AML-193 (cell line): Measurements from ENCODE around the gene C10orf67.

Experiments used
- DNase-seq, 2 experiments: peaks; one replicate each; lab custom pipeline; 2025; lab: John Stamatoyannopoulos, UW

C10orf67 gene

DNA sequence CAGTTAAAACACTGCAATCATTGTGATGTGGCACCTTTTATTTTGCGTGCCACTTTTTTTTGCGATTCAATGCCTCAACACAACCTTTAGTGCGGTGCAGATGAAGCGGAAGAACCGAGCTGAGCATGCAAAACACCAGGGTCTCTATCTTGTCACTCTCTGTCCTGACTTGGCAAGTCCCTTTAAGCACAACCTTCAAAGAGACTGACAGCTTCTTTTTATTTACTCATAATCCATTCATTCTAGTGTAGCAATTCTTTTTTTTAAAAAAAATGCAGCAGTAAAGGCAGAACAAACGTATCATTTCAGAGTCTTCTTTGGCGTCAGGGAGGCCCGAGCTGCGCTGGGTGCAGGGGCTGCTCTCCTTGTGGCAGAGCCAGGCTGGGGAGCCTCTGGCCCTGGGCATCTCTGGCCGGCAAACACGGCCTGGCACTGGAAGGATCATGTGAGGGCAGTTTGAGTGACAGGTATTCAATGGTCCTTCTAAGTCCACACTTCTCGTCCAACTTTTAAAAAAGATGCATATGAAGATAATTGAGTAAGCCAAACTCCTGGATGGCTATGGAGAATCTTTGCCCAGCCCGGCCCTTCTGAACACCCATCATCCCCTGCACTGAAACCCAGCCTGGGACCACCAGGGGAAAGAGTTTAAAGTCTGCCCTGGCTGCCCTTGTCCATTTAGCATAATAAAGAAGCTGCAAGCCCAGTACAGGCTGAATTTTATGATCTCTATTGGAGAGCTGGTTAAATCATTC, 148.6 kb downstream of the C10orf67 start:
- DNase-seq = no peak

DNA sequence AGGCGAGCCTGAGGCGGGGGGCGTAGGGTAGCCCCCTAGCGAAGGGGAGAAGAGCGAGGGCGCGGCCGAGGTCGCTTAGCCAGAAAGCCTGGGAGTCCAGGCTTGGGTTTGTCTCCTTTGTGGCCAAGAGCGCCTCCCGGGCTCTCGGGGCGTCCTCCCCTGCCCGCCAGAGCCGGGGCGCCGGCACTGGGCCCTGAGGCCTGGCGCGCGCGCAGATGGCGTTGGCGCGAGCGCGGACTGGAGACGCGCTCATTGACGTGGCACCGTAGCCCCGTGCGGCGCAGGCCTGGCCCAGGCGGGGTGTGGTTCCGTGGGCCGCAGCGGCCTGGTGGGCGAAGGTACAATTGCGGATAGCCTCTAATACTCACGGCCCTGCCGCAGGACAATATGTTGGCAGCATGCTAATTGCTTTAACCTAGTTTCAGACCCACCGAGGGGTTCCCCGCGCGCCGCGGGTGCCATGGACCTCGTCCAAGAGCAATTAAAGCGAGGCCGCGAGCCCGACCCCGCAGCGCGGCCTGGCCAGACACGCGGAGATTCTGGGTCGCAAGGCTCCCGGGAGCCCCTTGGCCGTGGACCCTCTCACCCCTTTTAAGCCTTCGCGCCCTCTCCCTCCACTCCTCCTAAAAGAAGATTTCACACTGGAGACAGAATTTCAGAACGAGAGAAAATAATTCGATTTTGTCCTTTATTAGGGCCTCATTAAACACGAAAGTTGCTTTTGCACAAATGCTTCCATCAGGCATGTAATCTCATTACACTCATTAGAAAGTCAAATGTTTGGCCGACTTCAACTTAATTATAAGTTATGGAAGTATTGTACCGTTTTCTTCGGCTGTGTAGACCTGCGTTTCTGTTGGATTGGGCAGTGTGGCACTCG, 149.4 kb downstream of the C10orf67 start:
- DNase-seq = no peak

DNA sequence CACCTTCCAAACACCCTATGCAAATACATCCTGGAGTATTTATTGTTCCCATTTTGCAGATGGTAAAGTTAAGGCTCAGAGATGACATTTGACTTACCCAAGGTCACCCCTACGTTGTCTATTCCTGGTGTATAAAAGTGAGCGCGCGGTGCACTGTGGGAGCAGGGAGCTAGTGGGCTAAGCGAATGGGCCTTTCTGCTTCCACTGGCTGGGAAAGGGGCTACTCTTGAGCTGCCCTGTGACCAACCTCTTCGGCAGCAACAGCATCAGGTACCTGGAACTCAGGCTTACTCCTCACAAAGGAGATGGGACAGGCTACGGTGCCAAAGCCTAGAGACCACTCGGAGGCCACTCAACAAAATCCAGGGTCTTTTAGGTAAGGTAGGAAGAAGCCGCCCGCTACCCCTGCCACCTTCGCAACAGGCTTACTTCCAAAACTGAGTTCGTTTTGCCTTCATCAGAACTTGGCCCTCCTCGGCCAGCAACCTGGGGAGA, 150.1 kb downstream of the C10orf67 start:
- no peak for DNase-seq

DNA sequence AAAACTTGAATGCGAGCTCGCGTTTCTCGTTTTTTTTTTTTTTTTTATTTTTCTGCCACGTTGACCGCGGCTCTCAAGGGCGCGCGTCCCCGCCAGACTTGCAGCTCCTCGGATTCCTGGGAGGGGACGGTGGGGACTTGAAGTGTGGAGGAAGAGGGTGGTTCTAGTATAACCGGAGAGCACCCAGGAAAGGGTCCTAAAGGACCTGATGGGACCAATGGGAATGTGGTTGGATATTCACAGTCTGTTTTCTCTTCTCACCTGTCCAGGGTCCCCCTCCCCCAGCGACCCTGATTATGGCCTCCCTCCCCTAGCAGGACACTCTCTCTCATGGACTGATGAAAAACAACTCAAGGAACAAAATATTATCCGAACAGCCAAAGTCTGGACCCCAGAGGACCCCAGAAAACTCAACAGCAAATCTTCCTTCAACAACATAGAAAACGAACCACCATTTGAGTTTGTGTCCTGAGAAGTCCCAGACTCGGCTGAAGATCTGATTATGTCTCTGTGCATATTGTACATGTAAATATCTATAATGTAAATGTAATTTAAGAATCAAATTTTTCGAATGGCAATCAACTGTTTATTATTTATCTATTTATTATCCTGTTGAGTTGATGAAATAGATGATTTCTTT, 151.0 kb downstream of the C10orf67 start:
- no peak for DNase-seq

DNA sequence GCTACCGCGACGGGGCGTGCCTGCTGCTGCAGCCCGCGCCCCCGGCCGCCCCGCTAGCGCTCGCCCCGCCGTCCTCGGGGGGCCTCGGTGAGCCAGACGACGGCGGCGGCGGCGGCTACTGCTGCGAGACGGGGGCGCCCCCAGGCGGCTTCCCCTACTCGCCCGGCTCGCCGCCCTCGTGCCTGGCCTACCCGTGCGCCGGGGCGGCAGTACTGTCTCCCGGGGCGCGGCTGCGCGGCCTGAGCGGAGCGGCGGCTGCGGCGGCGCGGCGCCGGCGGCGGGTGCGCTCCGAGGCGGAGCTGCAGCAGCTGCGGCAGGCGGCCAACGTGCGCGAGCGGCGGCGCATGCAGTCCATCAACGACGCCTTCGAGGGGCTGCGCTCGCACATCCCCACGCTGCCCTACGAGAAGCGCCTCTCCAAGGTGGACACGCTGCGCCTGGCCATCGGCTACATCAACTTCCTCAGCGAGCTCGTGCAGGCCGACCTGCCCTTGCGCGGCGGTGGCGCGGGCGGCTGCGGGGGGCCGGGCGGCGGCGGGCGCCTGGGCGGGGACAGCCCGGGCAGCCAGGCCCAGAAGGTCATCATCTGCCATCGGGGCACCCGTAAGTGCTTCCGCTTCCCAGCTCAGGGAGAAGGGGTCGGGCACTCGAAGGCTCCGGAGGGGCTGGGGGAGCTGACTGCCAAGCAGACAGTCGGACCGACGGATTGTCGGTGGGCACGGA, 151.7 kb downstream of the C10orf67 start:
- DNase-seq = no peak

DNA sequence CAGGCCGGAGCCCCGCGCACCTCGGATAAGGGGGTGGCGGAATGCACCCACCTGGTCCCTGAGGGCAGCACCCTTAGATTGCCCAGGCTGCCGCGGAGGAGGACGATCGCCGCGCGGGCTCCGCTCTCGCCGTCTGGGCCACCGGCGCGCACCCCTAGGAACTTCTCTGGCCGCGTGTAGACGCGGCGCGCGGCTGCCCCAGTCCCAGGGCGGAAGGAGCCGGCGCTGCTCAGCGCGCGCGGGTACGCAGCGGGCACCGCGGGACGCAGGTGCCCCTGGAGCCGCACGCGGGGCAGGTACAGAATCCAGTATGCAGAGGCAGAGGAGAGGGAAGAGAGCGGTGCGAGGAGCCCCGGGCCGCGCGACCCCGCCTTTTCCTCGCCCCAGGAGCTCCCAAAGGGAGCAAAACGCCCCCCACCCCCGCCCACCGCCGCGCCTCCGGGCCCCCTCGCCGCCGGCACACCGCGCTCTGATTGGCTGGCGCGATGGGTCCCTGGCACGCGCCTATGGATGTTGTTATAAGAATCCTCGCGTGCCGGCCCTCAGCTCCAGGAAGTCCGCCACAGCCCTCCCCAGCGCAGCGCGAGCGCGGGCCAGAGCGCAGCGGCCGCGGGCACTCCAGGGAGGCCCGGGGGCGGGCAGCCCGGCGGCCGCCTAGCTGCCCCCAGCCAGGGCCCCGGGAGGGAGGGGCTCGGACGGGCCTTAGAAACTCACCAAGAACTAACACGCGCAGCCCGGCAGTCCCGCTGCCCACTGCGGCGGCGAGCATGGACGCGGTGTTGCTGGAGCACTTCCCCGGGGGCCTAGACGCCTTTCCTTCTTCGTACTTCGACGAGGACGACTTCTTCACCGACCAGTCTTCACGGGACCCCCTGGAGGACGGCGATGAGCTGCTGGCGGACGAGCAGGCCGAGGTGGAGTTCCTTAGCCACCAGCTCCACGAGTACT, 152.6 kb downstream of the C10orf67 start, which contains the start of gene PTF1A:
PTF1A (plus strand) TSS at position 549 of the 948 bp plus-strand sequence; CDS start at position 768, 219 bp downstream.
- no peak for DNase-seq

DNA sequence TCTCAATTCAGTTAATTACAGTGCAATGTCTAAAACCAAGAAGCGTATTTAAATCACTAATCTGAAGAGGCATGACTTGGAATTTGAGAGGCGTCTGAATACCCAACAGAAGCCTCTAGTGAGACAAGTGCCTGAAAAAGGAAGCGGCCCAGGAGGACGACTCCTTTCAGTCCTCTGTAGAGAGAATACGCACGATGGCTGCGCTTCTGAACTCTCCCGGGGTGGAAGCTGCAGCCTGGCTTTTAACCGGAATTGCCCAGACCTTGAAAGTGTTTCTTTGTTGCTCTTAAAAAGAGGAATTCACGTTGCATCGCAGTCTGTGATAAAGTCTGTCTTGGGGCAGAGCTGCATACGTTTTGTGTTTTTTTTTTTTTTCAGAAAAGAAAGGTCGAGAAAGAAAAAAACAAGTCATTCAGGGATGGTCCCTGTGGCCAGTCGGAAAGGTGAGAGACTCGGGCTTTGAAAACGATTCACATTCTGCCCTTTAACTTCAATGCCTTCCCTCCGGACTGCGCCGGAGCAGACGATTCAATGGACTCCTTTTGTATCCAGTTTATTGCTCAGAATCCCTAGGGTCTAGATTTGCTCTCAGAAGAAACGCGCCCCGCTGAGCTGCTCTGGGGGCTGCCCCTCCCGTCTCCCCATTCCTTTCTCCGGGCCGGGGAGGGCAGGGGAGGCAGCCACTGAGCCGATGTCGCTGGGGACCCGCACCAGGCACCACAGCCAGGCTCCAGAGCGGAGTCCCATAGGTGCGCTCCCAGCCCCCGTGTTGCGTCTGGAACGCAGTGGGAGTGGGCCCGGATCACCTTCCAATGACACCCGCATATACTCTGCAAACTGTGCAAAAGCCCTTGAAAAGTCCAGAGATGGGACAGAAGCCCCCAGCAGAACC, 153.5 kb downstream of the C10orf67 start:
- no peak for DNase-seq

DNA sequence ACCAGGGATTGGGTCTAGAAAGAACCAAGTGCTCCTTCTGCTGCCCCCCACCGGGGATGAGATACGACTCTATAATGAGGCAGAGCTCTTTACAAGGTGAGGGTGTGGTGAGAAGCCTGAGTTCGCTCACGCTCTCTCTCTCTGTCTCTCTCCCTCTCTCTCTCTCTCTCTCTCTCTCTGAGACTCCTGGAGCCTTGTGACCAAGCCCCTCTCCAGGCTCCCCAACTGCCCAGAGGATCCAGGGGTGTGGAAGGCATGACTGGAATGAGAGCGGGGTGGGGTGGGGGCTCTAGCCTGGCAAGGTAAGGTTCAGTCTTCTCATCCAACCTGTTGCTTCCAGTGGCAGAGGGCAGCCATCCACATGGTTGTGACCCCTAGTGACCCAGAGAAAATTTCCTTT, 155.6 kb downstream of the C10orf67 start:
- DNase-seq = no peak

DNA sequence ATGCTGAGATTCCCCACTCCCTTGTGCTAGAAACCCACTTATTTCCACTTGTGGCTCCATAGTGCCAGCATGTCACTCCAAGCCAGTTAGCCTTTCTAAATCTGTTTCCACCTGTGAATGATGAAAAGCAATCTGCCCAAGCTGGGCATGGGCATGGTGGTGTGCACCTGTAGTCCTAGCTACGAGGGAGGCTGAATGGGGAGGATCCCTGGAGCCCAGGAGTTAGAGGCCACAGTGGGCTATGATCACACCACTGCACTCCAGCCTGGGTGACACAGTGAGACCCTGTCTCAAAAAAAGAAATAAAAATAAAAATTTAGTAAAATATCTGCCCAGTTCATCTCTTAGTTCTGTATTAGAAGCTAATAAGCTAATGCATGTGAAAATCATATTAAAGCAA, 157.4 kb downstream of the C10orf67 start:
- no peak for DNase-seq

DNA sequence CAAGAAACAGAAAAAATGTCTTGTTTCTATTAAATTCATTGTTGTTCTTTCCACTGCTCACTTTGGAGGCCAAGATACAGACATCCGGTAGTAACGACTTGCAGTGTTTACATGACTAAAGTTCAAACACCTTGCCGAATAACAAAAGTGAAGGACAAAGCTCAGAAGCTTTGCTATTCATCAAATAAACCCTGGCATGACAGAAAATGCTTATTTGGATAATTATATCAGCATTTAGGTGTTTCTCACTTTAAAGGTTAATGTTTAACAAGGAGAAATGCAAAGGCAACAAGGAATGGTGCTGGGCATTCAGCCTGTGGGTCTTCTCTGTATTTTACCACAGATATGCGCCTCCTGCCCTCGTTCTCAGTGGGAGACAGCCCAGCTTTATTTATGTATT, 157.9 kb downstream of the C10orf67 start:
- no peak for DNase-seq

DNA sequence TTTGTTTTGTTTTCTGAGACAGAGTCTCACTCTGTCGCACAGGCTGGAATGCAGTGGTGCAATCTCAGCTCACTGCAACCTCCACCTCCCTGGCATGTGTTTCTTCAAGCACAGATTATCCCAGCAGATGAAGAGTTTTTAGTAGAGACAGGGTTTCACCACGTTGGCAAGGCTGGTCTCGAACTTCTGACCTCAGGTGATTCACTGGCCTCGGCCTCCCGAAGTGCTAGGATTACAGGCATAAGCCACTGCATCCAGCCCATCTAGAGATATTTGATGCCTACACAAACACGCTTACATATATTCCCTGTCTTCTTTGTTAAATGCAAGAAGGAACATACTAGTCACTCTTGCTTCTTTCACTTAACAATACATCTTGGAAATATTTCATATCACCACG, 158.4 kb downstream of the C10orf67 start:
- DNase-seq = no peak

DNA sequence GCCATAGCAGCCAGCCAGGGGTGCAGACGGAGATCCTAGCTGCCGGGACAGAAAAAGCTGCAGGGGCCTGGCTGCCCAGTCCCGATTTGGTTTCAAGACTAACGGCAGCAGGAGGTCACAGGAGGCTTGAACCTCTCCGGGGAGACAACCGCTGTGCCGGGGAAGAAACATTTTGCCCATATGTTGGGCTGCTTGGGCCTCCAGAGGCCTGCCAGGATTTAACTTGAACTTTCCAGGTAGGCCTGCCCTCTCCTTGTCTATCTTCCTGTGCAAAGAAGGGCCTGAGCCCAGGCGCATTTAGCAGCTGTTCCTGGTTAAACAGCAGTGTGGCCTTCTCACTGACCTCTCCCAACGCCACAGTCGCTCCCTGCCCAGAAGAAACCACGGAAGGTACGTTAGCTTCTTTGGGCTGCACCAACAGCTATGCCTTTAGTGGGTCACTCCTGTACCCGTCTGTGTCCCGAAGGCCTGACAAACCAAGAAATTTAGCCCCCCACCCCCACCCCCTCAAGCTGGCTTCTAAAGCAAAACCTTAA, 169.6 kb downstream of the C10orf67 start:
- DNase-seq = no peak

DNA sequence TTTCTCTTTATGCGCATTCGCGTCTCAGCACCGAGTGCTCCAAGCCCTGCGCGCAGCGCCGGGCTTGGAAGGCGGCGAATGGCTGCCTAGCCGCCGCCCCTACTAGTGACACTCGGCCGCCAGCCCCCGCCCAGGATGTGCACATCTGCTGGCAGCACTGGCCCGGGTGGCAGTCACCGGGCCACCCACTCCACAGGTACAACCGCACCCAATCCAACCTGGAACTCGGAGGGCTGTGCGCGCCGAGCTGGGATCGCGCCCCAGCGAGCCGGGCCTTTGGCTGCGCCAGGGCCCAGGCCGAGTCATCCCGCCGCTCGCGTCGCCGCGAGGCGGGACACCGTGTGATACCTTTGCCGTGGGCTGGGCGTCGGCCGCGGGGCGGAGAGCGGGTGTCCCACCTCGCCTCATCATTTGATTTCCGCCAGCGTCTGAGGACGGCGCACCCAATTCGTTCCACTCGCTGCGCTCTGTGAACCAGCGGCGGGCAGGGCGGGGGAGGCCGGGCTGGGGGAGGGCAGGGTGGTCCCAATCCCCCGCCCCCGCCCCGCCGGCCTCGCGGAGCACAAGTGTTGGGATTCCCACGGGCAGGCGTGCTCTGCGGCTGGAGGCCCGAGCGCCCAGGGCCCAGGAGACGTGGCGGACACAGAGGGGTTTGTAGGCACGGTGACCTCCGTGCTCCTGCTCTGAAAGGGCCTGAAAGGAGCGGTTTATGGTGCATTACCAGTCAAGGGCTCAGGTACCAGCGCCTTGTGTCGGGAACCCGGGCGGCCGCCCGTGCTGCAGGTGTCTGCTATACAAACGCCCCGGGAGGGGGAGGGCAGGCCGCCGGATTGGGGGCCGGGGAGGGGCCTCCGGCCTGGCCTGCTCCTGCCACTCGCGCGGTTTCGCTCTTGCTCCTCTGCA, 170.3 kb downstream of the C10orf67 start:
- DNase-seq = no peak

DNA sequence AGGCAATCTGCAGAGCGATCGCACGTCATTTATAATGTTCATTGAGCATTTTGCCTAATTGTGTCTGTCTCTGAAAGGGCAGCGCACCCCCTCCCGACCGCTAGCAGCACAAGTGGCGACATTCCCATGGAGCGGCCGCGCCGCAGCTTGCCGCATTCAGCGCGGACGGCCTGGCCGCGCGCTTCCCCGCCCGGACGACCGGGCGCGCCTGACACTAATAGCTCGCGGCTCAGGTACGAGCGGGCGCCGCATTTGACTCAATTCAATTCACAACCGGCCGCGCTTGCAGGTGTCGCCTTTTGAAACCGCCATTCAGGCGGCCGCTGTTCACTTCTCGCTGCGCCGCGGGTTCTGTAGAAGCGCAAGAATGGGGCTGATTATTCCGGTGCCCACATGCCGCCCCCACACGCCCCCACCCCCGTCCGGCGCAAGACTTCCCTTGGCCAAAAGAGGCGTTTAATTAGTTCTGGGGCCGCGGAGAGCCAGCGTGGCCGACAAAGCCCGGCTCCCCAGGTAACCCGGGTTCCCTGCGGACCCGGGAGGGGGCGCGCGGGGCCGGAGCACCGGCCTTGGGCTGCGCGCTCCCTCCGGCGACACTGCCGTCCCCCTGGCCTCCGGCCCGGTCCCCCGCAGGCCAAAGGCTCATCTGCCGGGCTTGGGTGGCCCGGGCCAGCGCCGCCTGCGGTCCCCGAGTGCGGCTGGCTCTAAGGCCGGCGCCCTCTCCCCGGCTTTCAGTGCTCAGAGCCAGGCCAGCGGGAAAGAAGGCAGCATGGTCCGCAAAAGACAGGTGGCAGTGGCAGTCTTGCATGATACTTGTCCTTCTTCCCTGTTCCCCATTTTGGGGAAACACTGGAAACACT, 171.2 kb downstream of the C10orf67 start:
- no peak for DNase-seq

DNA sequence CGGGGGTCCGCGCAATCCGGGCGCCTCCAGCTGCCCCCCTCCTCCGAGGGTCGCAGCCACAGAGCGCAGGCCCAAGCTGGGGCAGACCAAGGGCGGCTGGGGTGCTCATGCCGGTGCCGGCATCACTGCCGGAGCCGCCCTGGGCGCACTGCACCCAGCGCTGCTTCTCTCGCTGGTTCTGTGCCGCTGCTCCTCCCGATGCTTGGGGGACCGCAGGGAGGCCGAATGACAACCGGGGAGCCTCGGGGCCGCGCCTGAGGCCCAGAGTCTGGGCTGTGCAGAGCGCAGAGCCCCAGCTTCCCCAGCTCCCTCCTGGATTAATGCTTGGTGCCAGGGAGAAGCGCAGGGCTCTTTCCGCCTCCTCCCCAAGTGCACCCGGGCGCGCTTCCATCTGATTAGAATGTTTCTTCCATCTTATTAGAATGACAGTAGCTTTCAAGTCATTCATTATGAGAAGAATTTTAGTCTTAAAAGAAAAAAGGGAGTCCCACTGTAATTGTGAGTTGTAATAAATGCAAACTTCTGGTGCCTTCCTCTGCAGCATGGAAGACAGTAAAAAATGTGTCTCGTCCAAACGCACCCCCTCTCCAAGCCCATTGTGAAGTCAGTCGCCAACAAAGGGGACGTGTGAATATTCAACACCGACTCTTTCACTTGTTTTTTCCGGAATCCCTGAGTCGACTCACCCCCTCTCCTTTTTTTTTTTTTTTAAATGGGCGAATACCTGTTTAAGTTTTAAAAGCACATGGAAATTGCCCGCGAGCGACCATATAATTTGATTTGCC, 172.0 kb downstream of the C10orf67 start:
- DNase-seq = no peak

DNA sequence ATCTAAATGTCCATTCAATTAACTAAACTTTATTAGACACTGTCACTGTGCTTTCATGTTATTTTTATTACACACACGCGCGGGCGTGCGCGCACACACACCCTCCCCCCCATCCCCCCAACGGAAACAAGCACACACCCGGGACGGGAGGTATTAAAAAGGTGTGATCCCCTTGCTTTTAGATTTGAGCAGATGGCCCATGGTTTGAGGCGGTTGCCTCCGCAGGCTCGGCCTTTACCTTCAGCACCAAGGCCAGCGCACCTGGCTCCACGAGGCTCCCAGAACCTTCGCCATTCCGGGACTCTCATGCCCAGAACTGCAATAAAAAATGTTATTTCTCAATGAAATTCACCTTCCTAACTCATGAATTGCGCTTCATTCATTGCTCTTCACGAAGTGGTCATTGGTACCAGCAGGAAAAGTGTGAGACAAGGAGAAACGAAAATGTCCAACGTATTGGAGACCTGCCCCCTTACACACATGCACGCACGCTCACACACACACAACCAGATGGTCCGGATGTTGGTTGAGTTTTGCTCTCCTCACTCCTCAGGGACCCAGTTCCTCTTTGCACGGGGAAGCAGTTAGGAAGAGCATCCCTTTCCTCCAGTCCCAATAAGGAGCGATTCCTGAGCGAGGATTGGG, 173.2 kb downstream of the C10orf67 start:
- no peak for DNase-seq
